ENCODE measurements around the gene PPARGC1A. TPM values are rescaled to one million over a fixed set of nuclear protein-coding genes. Genes with fewer than 3 reads are reported as not detected.

Gene PPARGC1A
- total and polyA plus RNA-seq, 2 donors (not counting 3 experiments of a cell fraction or from before 2014, with no cell fraction given) = not detected

- Histone ChIP-seq H3K9ac (replicated peaks; ENCODE audit: extremely low read depth, insufficient read depth, low read length) (no peak overlapping the region), H2AFZ (ENCODE audit: low read depth, low read length) (no peak overlapping the region), H3K9me3 (replicated peaks; ENCODE audit: control insufficient read depth, insufficient read depth, low read length) (no peaks in the 10 kb centered on the region), H3K4me1 (ENCODE audit: control insufficient read depth, extremely low read depth, insufficient read depth, low read length) (no peaks in the 10 kb centered on the region), H4K20me1 (replicated peaks; ENCODE audit: control insufficient read depth, extremely low read depth, insufficient read depth, low read length) (no peaks in the 10 kb centered on the region), H3K27ac (ENCODE audit: insufficient read depth, low read depth, low read length) (no peak overlapping the region), H3K9me1 (replicated peaks; ENCODE audit: control insufficient read depth, extremely low read depth, insufficient read depth, low read length) (no peaks in the 10 kb centered on the region), H3K4me3 (replicated peaks in 1 of 3; ENCODE audit: insufficient read depth in 1 of 3, low read depth in 1 of 3, low read length in 3 of 3) (no peak overlapping the region), H3K4me2 (ENCODE audit: insufficient read depth, low read length) (no peak overlapping the region), H3K27me3 (ENCODE audit: control insufficient read depth in 2 of 2, insufficient read depth in 2 of 2, low read length in 2 of 2) (no peaks in the 10 kb centered on the region), H3K36me3 (ENCODE audit: control insufficient read depth in 2 of 2, extremely low read depth in 1 of 2, insufficient read depth in 2 of 2, low read length in 2 of 2) (no peaks in the 10 kb centered on the region), H3K79me2 (ENCODE audit: control insufficient read depth, insufficient read depth, low read length) (no peaks in the 10 kb centered on the region)
- FAIRE-seq (no peak), DNase-seq (ENCODE audit: low read depth, low spot score) (no peak)
- POLR2A ChIA-PET = no interaction called here
- CTCF ChIA-PET = no interaction called here
- intact Hi-C loops (cut with micrococcal nuclease) (no loop called here), dilution Hi-C loops (cut with MboI; ENCODE audit: extremely low pct_ligation_motif_present, low sequenced_read_pairs) (no loop called here)
- no TSS peak for BruUV-seq (replicated peaks)
- no peak for TF ChIP-seq FOS (IDR thresholded peaks at IDR 0.05; ENCODE audit: borderline replicate concordance, insufficient read depth, low read length)
- no peak for TF ChIP-seq MYC (IDR thresholded peaks at IDR 0.05; ENCODE audit: low read depth, low read length)
- no peak for TF ChIP-seq POLR2A (IDR thresholded peaks at IDR 0.05; ENCODE audit: low read depth, low read length)
- no peak for TF ChIP-seq MAX (IDR thresholded peaks at IDR 0.05; ENCODE audit: insufficient read depth, insufficient read length)
- TF ChIP-seq CTCF (IDR thresholded peaks at IDR 0.05; ENCODE audit: extremely low read depth in 1 of 2, insufficient read depth in 1 of 2, low read depth in 1 of 2, low read length in 2 of 2) = no peak
- TF ChIP-seq EZH2 (IDR thresholded peaks at IDR 0.05; ENCODE audit: borderline replicate concordance, low read depth, low read length, severe bottlenecking) = no peak
These were observed 26.4 kb upstream of the PPARGC1A start for GRCh38 chr4:23916282-23916681.
